HG03064 (cell line): ENCODE data around the gene FSD1.
"Not testable (repeated sequence)": the region's sequence is repeated elsewhere in the genome, so short reads cannot be mapped to it uniquely, and the experiment has no call there.

ENCODE experiments used
- ATAC-seq: cut with Tn5 transposase; IDR thresholded peaks from one replicate; pipeline ENCODE4 v1.9.1; 2021; ENCODE audit warnings: low read depth; ENCODE audit not compliant: unreplicated experiment

The FSD1 gene

DNA sequence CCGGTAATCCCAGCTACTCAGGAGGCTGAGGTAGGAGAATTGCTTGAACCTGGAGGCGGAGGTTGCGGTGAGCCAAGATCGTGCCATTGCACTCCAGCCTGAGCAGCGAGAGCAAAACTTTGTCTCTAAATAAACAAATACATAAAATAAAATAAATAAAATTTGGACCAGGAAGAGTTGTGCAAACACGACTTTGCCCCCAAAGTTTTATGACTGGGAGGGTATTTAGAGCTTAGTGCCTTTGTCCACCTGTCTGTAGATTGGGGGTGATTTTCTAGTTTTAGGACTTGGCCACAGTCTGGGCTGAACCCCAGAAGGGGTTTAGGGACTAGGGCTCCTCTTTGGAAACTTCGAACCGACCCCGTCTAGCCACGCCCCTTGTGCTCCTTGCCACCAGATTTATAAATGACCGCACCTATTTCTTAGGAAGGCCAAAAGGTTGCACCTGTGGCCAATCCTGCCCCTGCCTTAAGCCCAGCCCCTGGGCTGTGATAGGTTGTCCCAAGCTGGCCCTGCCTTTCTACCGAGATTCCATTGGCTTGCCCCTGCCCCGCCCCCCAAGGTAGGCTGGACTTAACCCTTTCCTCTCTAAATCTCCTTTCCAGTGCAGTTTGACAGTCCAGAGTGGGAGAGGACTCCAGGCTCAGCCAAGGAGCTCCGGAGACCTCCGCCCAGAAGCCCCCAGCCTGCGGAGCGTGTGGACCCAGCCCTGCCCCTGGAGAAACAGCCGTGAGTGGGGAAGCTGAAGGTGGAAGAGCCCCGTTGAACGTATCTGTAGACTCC, 20.0 kb upstream of the FSD1 start:
- no peak for ATAC-seq

GRCh38 chr19:4284974-4285373, 19.4 kb upstream of the FSD1 start:
- no peak for ATAC-seq

DNA sequence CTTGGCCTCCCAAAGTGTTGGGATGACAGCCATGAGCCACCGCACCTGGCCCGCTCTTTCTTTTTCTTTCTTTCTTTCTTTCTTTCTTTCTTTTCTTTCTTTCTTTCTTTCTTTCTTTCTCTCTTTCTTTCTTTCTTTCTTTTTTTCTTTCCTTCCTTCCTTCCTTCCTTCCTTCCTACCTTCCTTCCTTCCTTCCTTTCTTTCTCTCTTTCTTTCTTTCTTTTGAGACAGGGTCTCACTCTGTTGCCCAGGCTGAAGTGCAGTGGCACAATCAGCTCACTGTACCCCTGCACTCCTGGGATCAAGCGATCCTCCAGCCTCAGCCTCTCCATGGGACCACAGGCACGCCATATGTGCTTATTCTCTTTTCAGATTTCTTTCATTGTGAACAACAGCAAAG, 18.3 kb upstream of the FSD1 start:
- not testable (repeated sequence) for ATAC-seq

DNA sequence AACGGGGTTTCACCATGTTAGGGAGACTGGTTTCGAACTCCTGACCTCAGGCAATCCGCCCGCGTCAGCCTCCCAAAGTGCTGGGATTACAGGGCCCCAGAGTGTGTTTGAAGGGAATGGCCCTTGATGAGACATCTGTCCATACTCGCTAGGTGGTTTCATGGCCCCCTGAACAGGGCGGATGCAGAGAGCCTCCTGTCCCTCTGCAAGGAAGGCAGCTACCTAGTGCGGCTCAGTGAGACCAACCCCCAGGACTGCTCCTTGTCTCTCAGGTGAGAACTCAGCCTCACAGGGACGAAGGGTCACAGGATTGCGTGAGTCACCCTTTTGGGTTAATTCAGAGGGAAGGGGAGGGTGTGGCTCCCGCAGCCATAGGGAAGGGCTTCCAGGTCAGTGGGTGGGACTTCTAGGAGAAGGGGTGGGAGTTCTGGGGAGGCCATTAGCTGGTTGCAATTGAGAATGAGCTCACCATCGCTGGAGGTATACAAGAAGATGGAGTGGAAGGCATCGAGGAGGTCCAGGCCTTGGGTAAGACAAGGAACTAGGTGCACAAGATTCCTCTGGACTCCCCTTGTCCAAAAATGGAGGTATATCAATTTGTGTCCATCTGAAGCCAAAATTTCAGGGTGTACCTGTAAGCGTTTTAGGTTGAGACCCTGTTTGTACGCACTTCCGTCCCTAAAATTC, 16.2 kb upstream of the FSD1 start:
- ATAC-seq = no peak

- ATAC-seq = no peak
Observed at GRCh38 chr19:4291184-4291732, 13.1 kb upstream of the FSD1 start.

DNA sequence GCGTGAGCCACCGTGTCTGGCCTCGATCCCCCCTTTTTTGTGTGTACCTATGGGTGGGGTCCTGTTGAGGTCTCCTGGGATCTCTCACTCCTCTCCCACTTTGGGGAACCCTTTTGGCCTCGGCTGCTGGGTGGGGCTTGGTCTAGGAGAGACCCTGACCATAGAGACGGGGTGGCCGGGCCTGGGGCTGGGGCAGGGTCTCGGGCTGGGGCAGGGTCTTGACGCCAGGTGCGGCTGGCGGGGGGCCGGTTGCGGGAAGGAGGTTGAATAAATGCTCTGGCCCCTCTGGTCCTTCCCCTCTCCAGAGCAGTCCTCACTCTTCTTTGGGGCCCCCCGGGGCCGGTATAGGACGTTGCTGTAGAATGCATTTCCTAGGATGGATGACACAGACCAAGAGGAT, 11.9 kb upstream of the FSD1 start:
- ATAC-seq = no peak

- no peak for ATAC-seq
Observed at GRCh38 chr19:4294389-4294788, 10.0 kb upstream of the FSD1 start.

DNA sequence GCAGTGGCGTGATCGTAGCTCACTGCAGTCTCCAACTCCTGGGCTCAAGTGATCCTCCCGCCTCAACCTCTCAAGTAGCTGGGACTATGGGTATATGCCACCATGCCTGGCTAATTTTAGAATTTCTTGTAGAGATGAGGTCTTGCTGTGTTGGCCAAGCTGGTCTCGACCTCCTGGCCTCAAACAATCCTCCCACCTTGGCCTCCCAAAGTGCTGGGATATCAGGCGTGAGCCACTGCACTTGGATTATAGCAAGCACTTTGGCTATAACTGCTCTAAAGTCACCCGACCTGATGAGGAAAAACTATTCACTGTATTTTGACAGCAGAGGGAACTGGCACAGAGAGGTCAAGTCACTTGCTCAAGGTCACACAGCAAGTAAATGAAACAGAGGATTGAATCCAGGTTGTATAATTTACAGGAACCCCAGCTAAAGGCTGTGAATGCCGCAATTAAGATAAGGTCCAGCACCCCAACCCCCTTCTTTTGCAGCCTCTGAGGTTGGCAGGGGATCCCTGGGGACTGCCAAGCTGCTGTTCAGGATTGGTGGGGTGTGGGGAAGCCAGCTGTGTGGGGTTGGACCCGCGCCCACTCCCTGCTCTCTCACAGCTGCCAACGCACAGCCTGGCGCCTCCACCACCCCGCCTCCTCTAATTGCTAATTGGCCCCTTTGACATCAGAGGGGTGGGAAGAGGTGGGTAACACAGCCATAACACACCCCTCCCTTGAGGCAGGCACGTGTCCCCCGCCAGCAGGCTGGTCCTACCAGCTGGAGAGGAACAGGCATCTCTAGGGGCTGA, 8.2 kb upstream of the FSD1 start:
- ATAC-seq = no peak

GRCh38 chr19:4297901-4298809, 6.2 kb upstream of the FSD1 start:
- no peak for ATAC-seq

DNA sequence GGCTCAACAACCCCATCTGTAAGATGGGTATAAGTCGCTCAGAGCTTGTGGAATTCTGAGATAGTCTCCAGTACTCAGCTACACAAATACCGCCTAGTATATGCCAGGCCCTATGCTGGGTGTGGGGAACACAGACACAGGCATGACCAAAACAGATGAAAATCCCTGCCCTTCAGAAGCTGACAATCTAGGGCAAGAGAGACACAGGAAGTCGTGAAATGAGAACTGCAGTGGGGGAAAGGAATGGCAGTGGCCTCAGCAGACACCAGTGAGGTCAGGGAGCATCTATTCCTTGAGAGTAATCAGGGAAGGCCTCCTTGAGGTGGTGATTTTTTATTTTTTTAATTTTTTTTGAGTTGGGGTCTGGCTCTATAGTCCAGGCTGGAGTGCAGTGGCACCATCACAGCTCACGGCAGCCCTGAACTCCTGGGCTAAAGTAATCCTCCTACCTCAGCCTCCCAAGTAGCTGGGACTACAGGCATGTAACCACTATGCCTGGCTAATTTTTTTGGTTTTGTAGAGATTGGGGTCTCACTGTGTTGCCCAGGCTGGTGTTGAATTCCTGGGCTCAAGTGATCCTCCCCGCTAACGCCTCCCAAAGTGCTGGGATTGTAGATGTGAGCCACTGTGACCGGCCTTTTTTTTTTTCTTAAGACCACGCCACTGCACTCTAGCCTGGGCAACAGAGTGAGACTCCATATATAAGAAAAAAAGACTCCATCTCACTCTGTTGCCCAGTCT, 5.4 kb upstream of the FSD1 start:
- ATAC-seq = no peak

GRCh38 chr19:4300589-4300988, 3.8 kb upstream of the FSD1 start:
- no peak for ATAC-seq

DNA sequence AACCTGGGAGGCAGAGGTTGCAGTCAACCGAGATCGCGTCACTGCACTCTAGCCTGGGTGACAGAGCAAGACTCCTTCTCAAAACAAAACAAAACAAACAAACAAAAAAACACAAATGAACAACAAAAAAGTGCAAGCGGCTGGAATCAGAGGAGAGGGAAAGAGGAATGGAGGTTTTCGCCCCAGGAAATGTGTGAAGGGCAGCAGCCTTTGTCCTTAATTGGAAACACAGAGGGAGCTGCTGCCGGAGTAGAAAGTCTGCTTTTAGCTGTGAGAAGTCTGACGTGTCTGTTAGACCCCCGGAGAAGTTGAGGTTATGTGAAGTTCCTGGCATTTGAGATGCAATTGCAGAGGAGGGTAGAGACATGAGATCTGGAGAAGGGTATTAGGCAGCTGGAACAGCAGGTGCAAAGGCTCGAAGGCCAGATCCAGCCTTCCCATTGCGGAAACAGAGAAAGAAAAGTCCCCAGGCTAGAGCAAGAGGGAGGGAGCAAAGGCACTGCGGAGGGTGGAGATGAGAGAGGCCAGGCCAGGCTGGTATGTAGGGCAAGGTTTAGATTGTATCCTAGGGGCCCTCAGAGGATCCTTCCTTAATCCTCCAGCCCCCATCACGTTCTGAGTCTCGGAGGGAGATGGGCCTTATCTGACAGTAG, 2.7 kb upstream of the FSD1 start:
- no peak for ATAC-seq

DNA sequence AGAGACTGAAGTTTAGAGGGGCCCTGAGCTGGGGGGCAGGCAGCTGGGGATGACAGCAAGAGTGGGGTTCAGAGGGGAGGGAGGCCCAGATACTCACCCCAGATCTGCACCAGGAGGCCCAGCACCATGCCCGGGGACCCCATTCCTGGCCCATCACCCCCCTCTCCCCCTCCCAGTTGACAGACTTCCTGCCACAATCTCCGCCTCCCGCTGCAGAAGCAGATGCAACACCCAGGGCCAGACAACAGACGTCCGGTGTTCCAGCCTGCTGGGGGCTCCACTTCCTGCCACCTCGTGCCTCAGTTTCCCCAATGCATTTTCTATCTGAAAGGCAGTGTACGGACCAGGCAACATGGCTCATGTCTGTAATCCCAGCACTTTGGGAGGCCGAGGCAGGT, 2.2 kb upstream of the FSD1 start, which contains the start of gene TMIGD2:
Gene TMIGD2, minus strand, starts transcription at position 147 of the 398 bp plus-strand sequence. Its CDS starts 4 bp downstream, at position 143.
- ATAC-seq = no peak

DNA sequence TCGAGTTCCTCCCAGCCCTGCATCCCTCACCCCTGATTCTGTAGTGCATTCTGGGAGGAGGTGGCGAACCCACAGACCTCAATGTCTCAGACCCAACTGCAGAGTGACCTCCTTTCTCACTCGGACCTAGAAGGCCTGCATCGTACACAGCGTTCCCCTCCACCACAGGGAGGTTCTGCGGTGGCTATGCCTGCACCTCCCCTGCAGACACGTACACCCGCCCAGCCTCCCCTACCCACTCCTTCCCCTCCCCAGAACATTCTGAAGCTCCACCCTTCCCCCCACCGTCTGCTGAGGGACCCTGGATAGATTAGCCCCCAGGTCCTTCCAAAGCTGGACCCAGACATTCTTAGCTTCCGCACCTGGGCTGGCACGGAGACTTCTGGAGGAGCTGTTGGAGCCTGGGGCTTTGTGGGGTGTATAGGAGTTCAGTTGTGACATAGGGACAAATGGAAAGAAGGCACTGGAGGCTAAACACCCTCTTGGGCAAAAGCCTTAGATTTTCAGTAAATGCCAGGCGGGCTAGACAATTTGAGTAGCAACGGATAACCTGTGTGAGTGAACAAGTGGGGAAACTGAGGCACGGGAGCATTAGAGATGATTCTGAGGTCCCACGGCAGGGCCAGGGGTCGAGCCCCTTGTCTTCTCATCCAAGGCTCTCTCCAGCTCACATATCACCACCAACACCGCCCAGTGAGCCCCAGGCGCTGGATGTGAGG, 420 bp upstream of the FSD1 start:
- no peak for ATAC-seq

DNA sequence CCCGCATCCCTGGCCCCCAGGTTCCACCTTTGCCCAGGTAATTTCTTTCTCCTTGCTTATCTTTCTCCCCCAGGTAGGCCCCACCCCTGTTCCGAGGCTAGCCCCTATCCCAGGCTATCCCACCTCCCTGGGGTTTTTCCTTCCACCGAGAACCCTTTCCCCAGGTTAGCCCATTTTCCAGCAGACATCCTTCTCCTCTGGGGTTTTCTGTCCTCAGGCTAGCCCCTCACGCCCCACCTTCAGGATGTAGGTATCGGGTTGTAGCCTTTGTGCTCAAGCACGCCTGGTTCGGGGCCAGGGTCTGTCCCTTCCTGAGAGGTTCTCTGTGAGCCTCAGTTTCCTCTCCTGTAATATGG, 837 bp downstream of the FSD1 start:
- ATAC-seq = no peak

DNA sequence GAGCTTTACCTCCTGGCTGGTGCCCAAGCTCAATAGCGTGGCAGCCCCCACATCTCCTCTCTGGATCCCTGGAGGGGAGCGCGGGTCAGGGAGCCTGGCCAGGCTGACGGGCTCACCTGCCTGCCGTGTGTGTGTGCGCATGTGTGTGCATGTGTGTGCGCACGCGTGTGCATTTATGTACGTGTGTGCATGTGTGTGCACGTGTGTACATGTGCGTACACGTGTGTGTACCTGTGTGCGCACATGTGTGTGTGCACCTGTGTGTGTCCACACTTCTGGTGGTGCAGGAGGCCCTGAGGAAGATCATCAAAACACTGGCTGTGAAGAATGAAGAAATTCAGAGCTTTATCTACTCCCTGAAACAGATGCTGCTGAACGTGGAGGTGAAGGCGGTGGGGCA, 1.3 kb downstream of the FSD1 start:
- ATAC-seq = no peak

DNA sequence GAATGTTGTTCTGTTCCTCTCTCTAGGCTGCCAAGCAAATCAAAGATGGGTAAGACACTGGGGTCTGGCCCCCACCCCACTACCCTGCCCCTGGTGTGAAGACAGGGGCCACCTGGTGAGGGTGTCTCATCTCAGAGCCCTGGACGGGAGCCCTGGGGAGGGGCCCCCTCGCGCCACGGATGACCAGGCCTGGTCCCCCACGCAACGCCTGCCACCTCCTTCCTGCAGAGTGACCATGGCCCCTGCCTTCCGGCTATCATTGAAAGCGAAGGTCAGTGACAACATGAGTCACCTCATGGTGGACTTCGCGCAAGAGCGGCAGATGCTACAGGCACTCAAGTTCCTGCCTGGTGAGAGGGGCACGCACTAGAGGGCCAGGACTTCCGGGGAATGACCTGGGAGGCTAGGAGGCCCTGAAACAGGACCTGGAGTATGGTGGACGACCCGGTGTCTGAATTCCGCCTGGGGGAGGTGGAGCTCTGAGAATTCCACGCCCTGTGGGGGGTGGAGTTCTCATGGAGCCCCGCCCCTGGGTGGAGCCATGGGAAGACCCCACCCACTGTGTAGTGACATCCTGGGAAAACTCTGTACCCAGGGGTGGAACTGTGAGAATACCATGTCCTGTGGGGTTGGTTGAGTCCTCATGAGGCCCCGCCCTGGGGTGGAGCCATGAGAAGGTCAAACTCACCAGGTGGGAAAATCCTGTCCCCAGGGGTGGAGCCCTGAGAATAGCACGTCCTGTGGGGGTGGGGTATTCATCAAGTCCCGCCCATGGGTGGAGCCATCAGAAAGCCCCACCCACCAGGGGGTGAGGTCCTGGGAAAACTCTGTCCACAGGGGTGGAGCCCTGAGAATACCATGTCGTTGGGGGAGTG, 6.1 kb downstream of the FSD1 start:
- no peak for ATAC-seq
